Endothelial cell of umbilical vein (primary cell): ENCODE data around the gene ATPAF1. TPM values are rescaled to one million over a fixed set of nuclear protein-coding genes. Genes with fewer than 3 reads are reported as not detected.

Experiments used
- Bru-seq: library from RNA; stranded (reverse); fragments of 400-500 nt; gene quantifications from one replicate; lab custom pipeline; 2021; lab: Mats Ljungman, UMichigan
- BruChase-seq, 2 experiments: library from RNA; stranded (reverse); fragments of 400-500 nt; gene quantifications; one replicate each; lab custom pipeline; 2021; lab: Mats Ljungman, UMichigan
- BruUV-seq: library from RNA; stranded (reverse); fragments of 400-500 nt; replicated peaks from 2 replicates; lab custom pipeline; 2021; lab: Mats Ljungman, UMichigan
- CTCF ChIA-PET: fragments of 300-600, 350-600 bp; sonication (Branson Sonifier 250); formaldehyde crosslinking; loops from one replicate; lab custom pipeline; 2021; ENCODE audit warnings: antibody characterized with exemption, inconsistent platforms; lab: Charles Lee
- POLR2A ChIA-PET: fragments of 300-600, 350-600 bp; sonication (Branson Sonifier 250); formaldehyde crosslinking; loops from one replicate; lab custom pipeline; 2021; ENCODE audit warnings: antibody characterized with exemption, inconsistent platforms; lab: Charles Lee
- DNase-seq: peaks from one replicate; pipeline ENCODE4 v3.0.0-alpha.2; 2011; ENCODE audit warnings: low read depth, low spot score
- FAIRE-seq: peaks from 2 replicates; lab custom pipeline; 2011; peaks lifted over from hg19 to GRCh38; lab: Jason Lieb, UNC
- H2AFZ ChIP-seq: 2 replicates; pipeline ENCODE4 v1.6.0; 2012; ENCODE audit warnings: low read depth, low read length, control low read depth, inconsistent platforms
- H3K27ac ChIP-seq: 2 replicates; pipeline ENCODE4 v1.5.1; 2011; ENCODE audit warnings: low read depth, mild to moderate bottlenecking, control low read depth, low read length, moderate library complexity; ENCODE audit not compliant: insufficient read depth
- H3K27me3 ChIP-seq, 2 experiments: 2 replicates each; pipeline versions ENCODE4 v1.6.0 to v1.6.1; 2011; ENCODE audit warnings: low read length in 2 of 2, mixed read lengths in 1 of 2; ENCODE audit not compliant: control insufficient read depth in 2 of 2, insufficient read depth in 2 of 2
- H3K36me3 ChIP-seq, 2 experiments: 2 replicates in 1 of 2; 3 replicates in 1 of 2; pipeline ENCODE4 v1.5.1; 2011; ENCODE audit warnings: low read length in 2 of 2, mild to moderate bottlenecking in 1 of 2, moderate library complexity in 1 of 2; ENCODE audit not compliant: control insufficient read depth in 2 of 2, insufficient read depth in 2 of 2; ENCODE audit errors: extremely low read depth in 1 of 2
- H3K4me1 ChIP-seq: 3 replicates; pipeline ENCODE4 v1.5.1; 2011; ENCODE audit warnings: mild to moderate bottlenecking, low read length; ENCODE audit not compliant: control insufficient read depth, insufficient read depth; ENCODE audit errors: extremely low read depth
- H3K4me2 ChIP-seq: 2 replicates; pipeline ENCODE4 v1.6.1; 2011; ENCODE audit warnings: low read length, control low read depth, mixed read lengths; ENCODE audit not compliant: insufficient read depth
- H3K4me3 ChIP-seq, 3 experiments: fragments of 200-600 bp in 1 of 3; sonication (generic), shearing (Covaris generic) in 1 of 3; replicated peaks in 1 of 3; 2 replicates each; pipeline ENCODE4 v1.5.1; 2011 to 2016; ENCODE audit warnings: control low read depth in 3 of 3, low read length in 3 of 3, mild to moderate bottlenecking in 2 of 3, inconsistent platforms in 1 of 3, low read depth in 1 of 3, moderate library complexity in 1 of 3; ENCODE audit not compliant: insufficient read depth in 1 of 3
- H3K79me2 ChIP-seq: 2 replicates; pipeline ENCODE4 v1.6.0; 2012; ENCODE audit warnings: low read length, inconsistent platforms; ENCODE audit not compliant: control insufficient read depth, insufficient read depth
- H3K9ac ChIP-seq: replicated peaks from 2 replicates; pipeline ENCODE3; 2011; ENCODE audit warnings: low read length, control low read depth; ENCODE audit not compliant: insufficient read depth; ENCODE audit errors: extremely low read depth
- H3K9me1 ChIP-seq: replicated peaks from 3 replicates; pipeline ENCODE4 v1.6.0; 2011; ENCODE audit warnings: mild to moderate bottlenecking, low read length; ENCODE audit not compliant: control insufficient read depth, insufficient read depth; ENCODE audit errors: extremely low read depth
- H3K9me3 ChIP-seq: replicated peaks from 2 replicates; pipeline ENCODE4 v1.5.1; 2012; ENCODE audit warnings: low read length, inconsistent platforms; ENCODE audit not compliant: control insufficient read depth, insufficient read depth
- H4K20me1 ChIP-seq: replicated peaks from 2 replicates; pipeline ENCODE3; 2011; ENCODE audit warnings: mild to moderate bottlenecking, low read length; ENCODE audit not compliant: control insufficient read depth, insufficient read depth; ENCODE audit errors: extremely low read depth
- FOS ChIP-seq: IDR thresholded peaks from 2 replicates; pipeline ENCODE4 v1.6.1; 2011; ENCODE audit warnings: mild to moderate bottlenecking, low read length, moderate library complexity, borderline replicate concordance; ENCODE audit not compliant: insufficient read depth
- POLR2A ChIP-seq: IDR thresholded peaks from 2 replicates; pipeline ENCODE4 v1.6.1; 2012; ENCODE audit warnings: low read depth, mild to moderate bottlenecking, control low read depth, low read length
- POLR2AphosphoS5 ChIP-seq: IDR thresholded peaks from 2 replicates; pipeline ENCODE4 v1.6.1; 2012; ENCODE audit warnings: low read depth, mild to moderate bottlenecking, control low read depth, low read length, moderate library complexity; ENCODE audit not compliant: insufficient read depth
- dilution Hi-C: fragments of 300-500 bp; cut with MboI; formaldehyde crosslinking; loops from one replicate; pipeline ENCODE4 v1.15.0; 2019; ENCODE audit warnings: low sequenced_read_pairs; ENCODE audit not compliant: extremely low pct_ligation_motif_present
- intact Hi-C: fragments of 100-400 bp; cut with micrococcal nuclease; formaldehyde crosslinking; loops from one replicate; pipeline ENCODE4 v1.10.0; 2022
- long read RNA-seq: library from polyadenylated mRNA; stranded (forward); transcript quantifications from one replicate; pipeline ENCODE4 v2.0.0, GENCODE V29; 2021
- polyA minus RNA-seq, 3 experiments: library from RNA; depleted of rRNA, polyadenylated mRNA; stranded (reverse); fragments of >200 nt; gene quantifications; 1 replicate in 1 of 3; 2 replicates in 2 of 3; pipeline ENCODE4 v1.2.3, GENCODE V29; 2011
- polyA plus RNA-seq, 4 experiments: library from polyadenylated mRNA; depleted of rRNA in 3 of 4; stranded (reverse) in 3 of 4; unstranded in 1 of 4; fragments of >200 nt; gene quantifications; 2 replicates each; pipeline versions ENCODE4 v1.2.1 to v1.2.3, GENCODE V29; 2011 to 2012; ENCODE audit warnings: missing spikeins in 1 of 4
- total RNA-seq: library from RNA; stranded (reverse); gene quantifications from 2 replicates; pipeline ENCODE4 v1.2.3, GENCODE V29; 2021

Gene ATPAF1, protein sequence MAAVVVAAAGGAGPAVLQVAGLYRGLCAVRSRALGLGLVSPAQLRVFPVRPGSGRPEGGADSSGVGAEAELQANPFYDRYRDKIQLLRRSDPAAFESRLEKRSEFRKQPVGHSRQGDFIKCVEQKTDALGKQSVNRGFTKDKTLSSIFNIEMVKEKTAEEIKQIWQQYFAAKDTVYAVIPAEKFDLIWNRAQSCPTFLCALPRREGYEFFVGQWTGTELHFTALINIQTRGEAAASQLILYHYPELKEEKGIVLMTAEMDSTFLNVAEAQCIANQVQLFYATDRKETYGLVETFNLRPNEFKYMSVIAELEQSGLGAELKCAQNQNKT
- total RNA-seq (28.4 and 29.6 TPM in 2 replicates), polyA plus RNA-seq (28.3 and 31.5 TPM in 2 replicates), polyA minus RNA-seq (28.5 and 28.9 TPM in 2 replicates), Bru-seq, nascent RNA (percentile 74 among the genes with signal in this experiment), BruChase-seq, experiment 1, labeled RNA remaining after a 6-hour chase (percentile 65 among the genes with signal in this experiment), BruChase-seq, experiment 2, labeled RNA remaining after a 2-hour chase (percentile 70 among the genes with signal in this experiment)
- polyA plus RNA-seq (2011; cell fraction: cytosol; rRNA removed) = 43.6 and 50.5 TPM in 2 replicates
- polyA plus RNA-seq (2011; cell fraction: nucleus; rRNA removed) = 28.4 and 35.1 TPM in 2 replicates
- 25.5 and 33.3 TPM in 2 replicates for polyA plus RNA-seq (2012)
- polyA minus RNA-seq (2011; cell fraction: cytosol; rRNA and poly(A)+ RNA removed) = 26.0 TPM
- 19.5 and 28.5 TPM in 2 replicates for polyA minus RNA-seq (2011; cell fraction: nucleus; rRNA and poly(A)+ RNA removed)
- long read RNA-seq, full-length matches to known transcripts = 130 of 155 reads
- long read RNA-seq, partial matches to known transcripts = 1 of 155 reads
- long read RNA-seq, other reads (novel, unspliced or antisense) = 24 of 155 reads

GRCh38 chr1:46667782-46668760, at the start of gene ATPAF1:
Gene ATPAF1 (minus strand): TSS chr1:46668364. CDS start chr1:46668322, 42 bp downstream.
- Histone ChIP-seq H4K20me1 (no peaks in the 10 kb centered on the region), H3K9ac (peak within 1 kb of the TSS; percentile 46), H3K36me3 (peaks cover 0 to 2% of the 10 kb centered on the region in 2 experiments), H3K4me2 (peak within 1 kb of the TSS; percentile 75), H3K9me3 (no peaks in the 10 kb centered on the region), H3K4me1 (peaks cover 10% of the 10 kb centered on the region), H3K27me3 (no peaks in the 10 kb centered on the region), H3K27ac (no peak within 1 kb of the TSS), H3K4me3 (peak within 1 kb of the TSS; percentile 64 to 87 (median 76)), H3K9me1 (no peaks in the 10 kb centered on the region), H2AFZ (peak within 1 kb of the TSS; percentile 74), H3K79me2 (peaks cover 9% of the 10 kb centered on the region)
- DNase-seq = peak; percentile 61
- dilution Hi-C loops = no loop called here
- intact Hi-C loops = loop anchor here (1.0 to 2.0 kb wide), 3 partner anchors 51 to 64 kb away; partner anchors contain the start of genes EFCAB14, MKNK1 and MOB3C
- BruUV-seq = no TSS peak
- FAIRE-seq = peak; percentile 86
- CTCF ChIA-PET = interaction anchor here (0.7 to 1.8 kb wide), 6 partner anchors 10 to 226 kb away, joined by 3 to 7 read pairs (median 4); partner anchors contain the start of gene MKNK1
- POLR2A ChIA-PET = no interaction called here
- TF ChIP-seq POLR2A = peak; percentile 66
- no peak for TF ChIP-seq FOS
- TF ChIP-seq POLR2AphosphoS5 = peak; percentile 87
